ENCODE results near the gene USP17L22. TPM values are rescaled to one million over a fixed set of nuclear protein-coding genes. Genes with fewer than 3 reads are reported as not detected.
"Not testable (repeated sequence)": the region's sequence is repeated elsewhere in the genome, so short reads cannot be mapped to it uniquely, and the experiment has no call there.

The USP17L22 gene
- total RNA-seq, 1 donor from 2014 or later: not detected

DNA sequence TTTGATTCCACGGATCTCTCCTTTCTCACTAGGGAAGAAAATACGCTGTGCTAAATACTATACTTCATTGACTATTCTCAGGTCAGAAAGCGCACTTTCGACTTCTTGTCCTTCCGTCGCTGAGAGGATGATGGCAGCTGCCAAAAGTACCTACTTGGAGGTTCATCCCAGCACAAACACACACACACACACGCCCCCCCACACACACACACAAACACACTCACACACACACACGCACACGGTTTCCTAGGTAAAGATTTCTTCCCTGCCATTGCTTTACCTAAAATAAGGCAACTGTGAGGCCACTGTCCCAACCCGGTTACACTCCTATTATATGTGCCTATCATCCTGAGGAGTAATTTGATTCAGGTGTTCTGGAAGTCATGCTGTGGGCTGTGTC lies 4.3 kb downstream of the USP17L22 start:
- H3K36me3 Mint-ChIP-seq (ENCODE audit: low read depth); H3K27ac Mint-ChIP-seq; H3K27me3 Mint-ChIP-seq; intact Hi-C loops (cut with micrococcal nuclease); H3K4me3 Mint-ChIP-seq; H3K4me1 Mint-ChIP-seq; CTCF ChIA-PET; POLR2A ChIA-PET; H3K9me3 Mint-ChIP-seq; ATAC-seq (ENCODE audit: low read depth): not testable (repeated sequence)
- peak; percentile 14 for DNase-seq

Other genes starting within 250 kb of the USP17L22 start
- not detected in 2 replicates for gene FAM90A26, start 97.2 kb upstream of the USP17L22 start, total RNA-seq
- not detected in 2 replicates for gene USP17L10, start 57.0 kb upstream of the USP17L22 start, total RNA-seq
- not detected in 2 replicates for gene USP17L11, start 52.2 kb upstream of the USP17L22 start, total RNA-seq
- gene USP17L12, start 47.5 kb upstream of the USP17L22 start, total RNA-seq: not detected in 2 replicates
- gene USP17L13, start 42.7 kb upstream of the USP17L22 start, total RNA-seq: not detected in 2 replicates
- not detected in 2 replicates for gene USP17L15, start 33.2 kb upstream of the USP17L22 start, total RNA-seq
- gene USP17L17, start 23.7 kb upstream of the USP17L22 start, total RNA-seq: not detected in 2 replicates
- not detected in 2 replicates for gene USP17L18, start 19.0 kb upstream of the USP17L22 start, total RNA-seq
- not detected in 2 replicates for gene USP17L19, start 14.2 kb upstream of the USP17L22 start, total RNA-seq
- not detected in 2 replicates for gene USP17L20, start 9.5 kb upstream of the USP17L22 start, total RNA-seq
- not detected in 2 replicates for gene USP17L21, start 4.7 kb upstream of the USP17L22 start, total RNA-seq
- gene USP17L24, start 57.5 kb downstream of the USP17L22 start, total RNA-seq: not detected in 2 replicates
- gene USP17L25, start 62.3 kb downstream of the USP17L22 start, total RNA-seq: not detected in 2 replicates
- not detected in 2 replicates for gene USP17L26, start 67.0 kb downstream of the USP17L22 start, total RNA-seq
- gene USP17L5, start 71.8 kb downstream of the USP17L22 start, total RNA-seq: not detected in 2 replicates
- gene USP17L27, start 76.5 kb downstream of the USP17L22 start, total RNA-seq: not detected in 2 replicates
- gene USP17L28, start 81.3 kb downstream of the USP17L22 start, total RNA-seq: not detected in 2 replicates
- not detected in 2 replicates for gene USP17L29, start 86.0 kb downstream of the USP17L22 start, total RNA-seq
- gene USP17L30, start 95.5 kb downstream of the USP17L22 start, total RNA-seq: not detected in 2 replicates
- gene DEFB131A, start 176.8 kb downstream of the USP17L22 start, total RNA-seq: not detected in 2 replicates

Data from activated B cell treated with CpG ODN at 0.5 μM for 24 hours (primary cell).